SK-N-SH treated with all-trans-retinoic acid at 6 μM for 48 hours (cell line): ENCODE results near the gene ACACB.

Experiments used
- ATAC-seq: fragments of 200-7000 bp; cut with Tn5 transposase; 3 replicates; pipeline ENCODE4 v1.9.1; 2020; ENCODE audit warnings: mild to moderate bottlenecking, moderate library complexity
- ARNTL ChIP-seq: fragments of 450-650 bp; formaldehyde crosslinking; IDR thresholded peaks from 2 replicates; pipeline ENCODE4 v1.5.0; 2020; ENCODE audit warnings: low read depth, mild to moderate bottlenecking, moderate library complexity, borderline replicate concordance
- BACH2 ChIP-seq: fragments of 250-450 bp; sonication (Bioruptor Pico); IDR thresholded peaks from 2 replicates; pipeline ENCODE4 v1.9.0; 2021; ENCODE audit warnings: mild to moderate bottlenecking, borderline replicate concordance
- CREB5 ChIP-seq: fragments of 250-450 bp; sonication (Bioruptor Pico); IDR thresholded peaks from 2 replicates; pipeline ENCODE4 v1.5.1; 2020; ENCODE audit warnings: low read depth, mild to moderate bottlenecking, moderate library complexity
- CSDC2 ChIP-seq: fragments of 250-450 bp; sonication (Bioruptor Pico); IDR thresholded peaks from 2 replicates; pipeline ENCODE4 v1.5.0; 2020; ENCODE audit warnings: mild to moderate bottlenecking, moderate library complexity
- CSRNP3 ChIP-seq: fragments of 250-450 bp; sonication (Bioruptor Pico); IDR thresholded peaks from 2 replicates; pipeline ENCODE4 v1.5.1; 2021; ENCODE audit warnings: mild to moderate bottlenecking, moderate library complexity
- ESRRG ChIP-seq: fragments of 250-450 bp; sonication (Bioruptor Pico); IDR thresholded peaks from 2 replicates; pipeline ENCODE4 v1.6.1; 2021; ENCODE audit warnings: mild to moderate bottlenecking
- GLIS3 ChIP-seq: fragments of 250-450 bp; sonication (Bioruptor Pico); IDR thresholded peaks from 2 replicates; pipeline ENCODE4 v1.5.0; 2020; ENCODE audit warnings: mild to moderate bottlenecking, moderate library complexity
- ISL1 ChIP-seq: fragments of 250-450 bp; sonication (Bioruptor Pico); IDR thresholded peaks from 2 replicates; pipeline ENCODE4 v2.1.2; 2022; ENCODE audit warnings: mild to moderate bottlenecking, moderate library complexity
- OSR1 ChIP-seq: fragments of 250-450 bp; sonication (Bioruptor Pico); IDR thresholded peaks from 2 replicates; pipeline ENCODE4 v1.8.0; 2022; ENCODE audit warnings: moderate library complexity, mild to moderate bottlenecking, inconsistent platforms
- PATZ1 ChIP-seq: fragments of 250-450 bp; sonication (Bioruptor Pico); IDR thresholded peaks from 2 replicates; pipeline ENCODE4 v1.8.0; 2020; ENCODE audit warnings: mild to moderate bottlenecking, moderate library complexity, borderline replicate concordance
- POU6F1 ChIP-seq: fragments of 250-450 bp; sonication (Bioruptor Pico); IDR thresholded peaks from 2 replicates; pipeline ENCODE4 v1.8.0; 2021; ENCODE audit warnings: low read depth, mild to moderate bottlenecking, moderate library complexity, borderline replicate concordance
- PPARA ChIP-seq: fragments of 250-450 bp; sonication (Bioruptor Pico); IDR thresholded peaks from 2 replicates; pipeline ENCODE4 v1.5.0; 2020; ENCODE audit warnings: mild to moderate bottlenecking, borderline replicate concordance
- RARB ChIP-seq: fragments of 250-450 bp; sonication (Bioruptor Pico); IDR thresholded peaks from 2 replicates; pipeline ENCODE4 v1.8.0; 2021; ENCODE audit warnings: mild to moderate bottlenecking, moderate library complexity
- SNAI2 ChIP-seq: fragments of 250-450 bp; sonication (Bioruptor Pico); IDR thresholded peaks from 2 replicates; pipeline ENCODE4 v1.5.0; 2020; ENCODE audit warnings: mild to moderate bottlenecking, moderate library complexity
- TCF4 ChIP-seq: fragments of 250-450 bp; sonication (Bioruptor Pico); IDR thresholded peaks from 2 replicates; pipeline ENCODE4 v1.8.0; 2021; ENCODE audit warnings: mild to moderate bottlenecking, moderate library complexity, borderline replicate concordance
- TSHZ2 ChIP-seq: fragments of 250-450 bp; sonication (Bioruptor Pico); IDR thresholded peaks from 2 replicates; pipeline ENCODE4 v1.5.0; 2020; ENCODE audit warnings: mild to moderate bottlenecking, moderate library complexity
- ZC3H10 ChIP-seq: fragments of 250-450 bp; sonication (Bioruptor Pico); IDR thresholded peaks from 2 replicates; pipeline ENCODE4 v1.5.1; 2021; ENCODE audit warnings: mild to moderate bottlenecking, moderate library complexity
- ZFP3 ChIP-seq: fragments of 250-450 bp; sonication (Bioruptor Pico); IDR thresholded peaks from 2 replicates; pipeline ENCODE4 v1.5.0; 2020; ENCODE audit warnings: mild to moderate bottlenecking, moderate library complexity
- ZFP30 ChIP-seq: fragments of 450-650 bp; formaldehyde crosslinking; IDR thresholded peaks from 2 replicates; pipeline ENCODE4 v1.5.0; 2022; ENCODE audit warnings: mild to moderate bottlenecking, moderate library complexity
- ZNF565 ChIP-seq: fragments of 450-650 bp; formaldehyde crosslinking; conservative IDR thresholded peaks from 2 replicates; pipeline ENCODE4 v1.5.0; 2020; ENCODE audit warnings: low read depth, mild to moderate bottlenecking, moderate library complexity
- ZNF70 ChIP-seq: fragments of 450-650 bp; formaldehyde crosslinking; IDR thresholded peaks from 2 replicates; pipeline ENCODE4 v1.5.0; 2020; ENCODE audit warnings: mild to moderate bottlenecking, moderate library complexity
- ZNF8 ChIP-seq: fragments of 450-650 bp; formaldehyde crosslinking; IDR thresholded peaks from 2 replicates; pipeline ENCODE4 v1.5.0; 2020; ENCODE audit warnings: mild to moderate bottlenecking, moderate library complexity

Gene ACACB

GRCh38 chr12:109256011-109256410, 139.6 kb downstream of the ACACB start:
- TF ChIP-seq ZNF70 (CRISPR knock-in tag) (no peak), OSR1 (CRISPR knock-in tag) (no peak), POU6F1 (no peak), ZNF565 (CRISPR knock-in tag) (no peak), ZFP30 (CRISPR knock-in tag) (no peak), PATZ1 (CRISPR knock-in tag) (no peak), TCF4 (CRISPR knock-in tag) (no peak), TSHZ2 (CRISPR knock-in tag) (no peak), PPARA (CRISPR knock-in tag) (no peak), CSRNP3 (CRISPR knock-in tag) (no peak)
- TF ChIP-seq, all 23 proteins: peak for 0
- ATAC-seq: no peak

- ATAC-seq: no peak
- TF ChIP-seq ESRRG (no peak), CSDC2 (no peak), CREB5 (no peak), ISL1 (CRISPR knock-in tag) (no peak), TCF4 (CRISPR knock-in tag) (no peak), GLIS3 (CRISPR knock-in tag) (no peak), TSHZ2 (CRISPR knock-in tag) (no peak), ZFP3 (no peak), ZNF70 (CRISPR knock-in tag) (no peak), ZNF565 (CRISPR knock-in tag) (no peak), RARB (no peak), POU6F1 (no peak), ZNF8 (CRISPR knock-in tag) (no peak), ZC3H10 (CRISPR knock-in tag) (no peak), ARNTL (CRISPR knock-in tag) (no peak), SNAI2 (CRISPR knock-in tag) (no peak), PPARA (CRISPR knock-in tag) (no peak), BACH2 (CRISPR knock-in tag) (no peak)
Measured at GRCh38 chr12:109258201-109258600, 141.8 kb downstream of the ACACB start.
